Measurements from ENCODE around the gene MPPE1. TPM values are rescaled to one million over a fixed set of nuclear protein-coding genes. Genes with fewer than 3 reads are reported as not detected.

The MPPE1 gene
- total and polyA plus RNA-seq, 10 of the 15 experiments (the other 5 are each of a cell fraction or from before 2014, with no cell fraction given) = 13.8 to 34.5 (median 27.6) TPM

GRCh38 chr18:11851146-11851805 is 56.8 kb downstream of the MPPE1 start, which contains the start of gene CHMP1B (continued):
- TF ChIP-seq, protein P1, sequence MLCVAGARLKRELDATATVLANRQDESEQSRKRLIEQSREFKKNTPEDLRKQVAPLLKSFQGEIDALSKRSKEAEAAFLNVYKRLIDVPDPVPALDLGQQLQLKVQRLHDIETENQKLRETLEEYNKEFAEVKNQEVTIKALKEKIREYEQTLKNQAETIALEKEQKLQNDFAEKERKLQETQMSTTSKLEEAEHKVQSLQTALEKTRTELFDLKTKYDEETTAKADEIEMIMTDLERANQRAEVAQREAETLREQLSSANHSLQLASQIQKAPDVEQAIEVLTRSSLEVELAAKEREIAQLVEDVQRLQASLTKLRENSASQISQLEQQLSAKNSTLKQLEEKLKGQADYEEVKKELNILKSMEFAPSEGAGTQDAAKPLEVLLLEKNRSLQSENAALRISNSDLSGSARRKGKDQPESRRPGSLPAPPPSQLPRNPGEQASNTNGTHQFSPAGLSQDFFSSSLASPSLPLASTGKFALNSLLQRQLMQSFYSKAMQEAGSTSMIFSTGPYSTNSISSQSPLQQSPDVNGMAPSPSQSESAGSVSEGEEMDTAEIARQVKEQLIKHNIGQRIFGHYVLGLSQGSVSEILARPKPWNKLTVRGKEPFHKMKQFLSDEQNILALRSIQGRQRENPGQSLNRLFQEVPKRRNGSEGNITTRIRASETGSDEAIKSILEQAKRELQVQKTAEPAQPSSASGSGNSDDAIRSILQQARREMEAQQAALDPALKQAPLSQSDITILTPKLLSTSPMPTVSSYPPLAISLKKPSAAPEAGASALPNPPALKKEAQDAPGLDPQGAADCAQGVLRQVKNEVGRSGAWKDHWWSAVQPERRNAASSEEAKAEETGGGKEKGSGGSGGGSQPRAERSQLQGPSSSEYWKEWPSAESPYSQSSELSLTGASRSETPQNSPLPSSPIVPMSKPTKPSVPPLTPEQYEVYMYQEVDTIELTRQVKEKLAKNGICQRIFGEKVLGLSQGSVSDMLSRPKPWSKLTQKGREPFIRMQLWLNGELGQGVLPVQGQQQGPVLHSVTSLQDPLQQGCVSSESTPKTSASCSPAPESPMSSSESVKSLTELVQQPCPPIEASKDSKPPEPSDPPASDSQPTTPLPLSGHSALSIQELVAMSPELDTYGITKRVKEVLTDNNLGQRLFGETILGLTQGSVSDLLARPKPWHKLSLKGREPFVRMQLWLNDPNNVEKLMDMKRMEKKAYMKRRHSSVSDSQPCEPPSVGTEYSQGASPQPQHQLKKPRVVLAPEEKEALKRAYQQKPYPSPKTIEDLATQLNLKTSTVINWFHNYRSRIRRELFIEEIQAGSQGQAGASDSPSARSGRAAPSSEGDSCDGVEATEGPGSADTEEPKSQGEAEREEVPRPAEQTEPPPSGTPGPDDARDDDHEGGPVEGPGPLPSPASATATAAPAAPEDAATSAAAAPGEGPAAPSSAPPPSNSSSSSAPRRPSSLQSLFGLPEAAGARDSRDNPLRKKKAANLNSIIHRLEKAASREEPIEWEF (IDR thresholded peaks at IDR 0.05; ENCODE audit: insufficient replicate concordance, low read depth, low read length) = no peak
- 0 out of 2 replicates have a peak, but pooled peaks have one; percentile 19 for TF ChIP-seq SREBF2 (IDR thresholded peaks at IDR 0.05; ENCODE audit: low read length)
- TF ChIP-seq BHLHE40 (IDR thresholded peaks at IDR 0.05; ENCODE audit: borderline replicate concordance in 1 of 2, low read depth in 2 of 2, low read length in 1 of 2) = peak; percentile 67 to 68
- TF ChIP-seq FOXM1 (IDR thresholded peaks at IDR 0.05; ENCODE audit: low read depth, low read length) = no peak
- TF ChIP-seq CEBPB (IDR thresholded peaks at IDR 0.05; ENCODE audit: borderline replicate concordance in 1 of 2, low read depth in 2 of 2, low read length in 2 of 2) = no peak
- no peak for TF ChIP-seq MEF2B (IDR thresholded peaks at IDR 0.05; ENCODE audit: partially characterized antibody, poor library complexity, severe bottlenecking)
- no peak for TF ChIP-seq ASH2L (IDR thresholded peaks at IDR 0.05; ENCODE audit: borderline replicate concordance, low read depth)
- no peak for TF ChIP-seq MEF2A (IDR thresholded peaks at IDR 0.05; ENCODE audit: insufficient read depth, low read depth, low read length)
- 0 out of 2 replicates have a peak, but pooled peaks have one; percentile 39 for TF ChIP-seq RFX5 (IDR thresholded peaks at IDR 0.05; ENCODE audit: low read depth, low read length)
- 0 out of 2 replicates have a peak, but pooled peaks have one; percentile 64 for TF ChIP-seq RCOR1 (conservative IDR thresholded peaks at IDR 0.05; ENCODE audit: low read depth, low read length)
- TF ChIP-seq EZH2 (IDR thresholded peaks at IDR 0.05; ENCODE audit: borderline replicate concordance, control insufficient read depth, low read depth, low read length) = no peak
- peak; percentile 18; the same call in 1 of the 2 replicates for TF ChIP-seq RUNX3 (IDR thresholded peaks at IDR 0.05; ENCODE audit: low read length)
- TF ChIP-seq, protein P2, sequence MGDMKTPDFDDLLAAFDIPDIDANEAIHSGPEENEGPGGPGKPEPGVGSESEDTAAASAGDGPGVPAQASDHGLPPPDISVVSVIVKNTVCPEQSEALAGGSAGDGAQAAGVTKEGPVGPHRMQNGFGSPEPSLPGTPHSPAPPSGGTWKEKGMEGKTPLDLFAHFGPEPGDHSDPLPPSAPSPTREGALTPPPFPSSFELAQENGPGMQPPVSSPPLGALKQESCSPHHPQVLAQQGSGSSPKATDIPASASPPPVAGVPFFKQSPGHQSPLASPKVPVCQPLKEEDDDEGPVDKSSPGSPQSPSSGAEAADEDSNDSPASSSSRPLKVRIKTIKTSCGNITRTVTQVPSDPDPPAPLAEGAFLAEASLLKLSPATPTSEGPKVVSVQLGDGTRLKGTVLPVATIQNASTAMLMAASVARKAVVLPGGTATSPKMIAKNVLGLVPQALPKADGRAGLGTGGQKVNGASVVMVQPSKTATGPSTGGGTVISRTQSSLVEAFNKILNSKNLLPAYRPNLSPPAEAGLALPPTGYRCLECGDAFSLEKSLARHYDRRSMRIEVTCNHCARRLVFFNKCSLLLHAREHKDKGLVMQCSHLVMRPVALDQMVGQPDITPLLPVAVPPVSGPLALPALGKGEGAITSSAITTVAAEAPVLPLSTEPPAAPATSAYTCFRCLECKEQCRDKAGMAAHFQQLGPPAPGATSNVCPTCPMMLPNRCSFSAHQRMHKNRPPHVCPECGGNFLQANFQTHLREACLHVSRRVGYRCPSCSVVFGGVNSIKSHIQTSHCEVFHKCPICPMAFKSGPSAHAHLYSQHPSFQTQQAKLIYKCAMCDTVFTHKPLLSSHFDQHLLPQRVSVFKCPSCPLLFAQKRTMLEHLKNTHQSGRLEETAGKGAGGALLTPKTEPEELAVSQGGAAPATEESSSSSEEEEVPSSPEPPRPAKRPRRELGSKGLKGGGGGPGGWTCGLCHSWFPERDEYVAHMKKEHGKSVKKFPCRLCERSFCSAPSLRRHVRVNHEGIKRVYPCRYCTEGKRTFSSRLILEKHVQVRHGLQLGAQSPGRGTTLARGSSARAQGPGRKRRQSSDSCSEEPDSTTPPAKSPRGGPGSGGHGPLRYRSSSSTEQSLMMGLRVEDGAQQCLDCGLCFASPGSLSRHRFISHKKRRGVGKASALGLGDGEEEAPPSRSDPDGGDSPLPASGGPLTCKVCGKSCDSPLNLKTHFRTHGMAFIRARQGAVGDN (IDR thresholded peaks at IDR 0.05) = peak; percentile 71; the same call in 1 of the 2 replicates
- peak; percentile 93 for TF ChIP-seq TAF1 (IDR thresholded peaks at IDR 0.05; ENCODE audit: borderline replicate concordance, low read depth, low read length)
- no peak for TF ChIP-seq CBX5 (IDR thresholded peaks at IDR 0.05; ENCODE audit: low read depth)
- TF ChIP-seq MAX (IDR thresholded peaks at IDR 0.05; ENCODE audit: low read depth, low read length) = 0 out of 2 replicates have a peak, but pooled peaks have one; percentile 29

Data from GM12878 (cell line).